GM12892 (cell line): ENCODE results near the gene WDR81.
"Not testable (repeated sequence)": the region's sequence is repeated elsewhere in the genome, so short reads cannot be mapped to it uniquely, and the experiment has no call there.

Source experiments
- POLR2A ChIP-seq: IDR thresholded peaks from 2 replicates; pipeline ENCODE4 v1.6.1; 2011; ENCODE audit warnings: low read depth, low read length, control low read depth
- POLR2AphosphoS5 ChIP-seq: IDR thresholded peaks from 2 replicates; pipeline ENCODE4 v1.6.1; 2011; ENCODE audit warnings: low read depth, low read length, control low read depth
- TAF1 ChIP-seq: IDR thresholded peaks from 2 replicates; pipeline ENCODE4 v1.6.1; 2011; ENCODE audit warnings: low read depth, mild to moderate bottlenecking, control low read depth, low read length, borderline replicate concordance

- not testable (repeated sequence) for TF ChIP-seq POLR2A, TAF1, POLR2AphosphoS5
These were observed 24.6 kb upstream of the WDR81 start for GRCh38 chr17:1699891-1700290.
